Activated CD4-positive, alpha-beta memory T cell treated with anti-CD3 and anti-CD28 coated beads, Interleukin-2, amount 10 ng/mL, durations not matched to agents 7 days and 5 days (primary cell): ENCODE results near the gene IL10. TPM values are rescaled to one million over a fixed set of nuclear protein-coding genes. Genes with fewer than 3 reads are reported as not detected.

Source experiments
- CTCF ChIA-PET: fragments of 350-600 bp; sonication (Branson Sonifier 250); formaldehyde crosslinking; loops from one replicate; lab custom pipeline; 2021; ENCODE audit warnings: antibody characterized with exemption, inconsistent platforms; lab: Charles Lee
- POLR2A ChIA-PET: fragments of 350-600 bp; sonication (Branson Sonifier 250); formaldehyde crosslinking; loops from one replicate; lab custom pipeline; 2021; ENCODE audit warnings: antibody characterized with exemption; lab: Charles Lee
- DNase-seq: peaks from one replicate; pipeline ENCODE4 v3.0.0-alpha.2; 2020
- H3K27ac Mint-ChIP-seq: one replicate; pipeline ENCODE4 v1.8.0; 2021; ENCODE audit warnings: mild to moderate bottlenecking, mixed read lengths
- H3K27me3 Mint-ChIP-seq: one replicate; pipeline ENCODE4 v1.8.0; 2021; ENCODE audit warnings: mixed read lengths
- H3K36me3 Mint-ChIP-seq: one replicate; pipeline ENCODE4 v1.8.0; 2021; ENCODE audit warnings: low read depth, mixed read lengths
- H3K4me1 Mint-ChIP-seq: one replicate; pipeline ENCODE4 v1.8.0; 2021; ENCODE audit warnings: mixed read lengths
- H3K4me3 Mint-ChIP-seq: one replicate; pipeline ENCODE4 v1.8.0; 2021; ENCODE audit warnings: mild to moderate bottlenecking, mixed read lengths
- H3K9me3 Mint-ChIP-seq: one replicate; pipeline ENCODE4 v1.8.0; 2021; ENCODE audit warnings: mixed read lengths
- total RNA-seq, 2 experiments: library from RNA; stranded (reverse); gene quantifications; one replicate each; pipeline ENCODE4 v1.2.3, GENCODE V29; 2021

The IL10 gene
- total RNA-seq, 2 experiments from 2014 or later: 0.73 to 1.9 TPM

DNA sequence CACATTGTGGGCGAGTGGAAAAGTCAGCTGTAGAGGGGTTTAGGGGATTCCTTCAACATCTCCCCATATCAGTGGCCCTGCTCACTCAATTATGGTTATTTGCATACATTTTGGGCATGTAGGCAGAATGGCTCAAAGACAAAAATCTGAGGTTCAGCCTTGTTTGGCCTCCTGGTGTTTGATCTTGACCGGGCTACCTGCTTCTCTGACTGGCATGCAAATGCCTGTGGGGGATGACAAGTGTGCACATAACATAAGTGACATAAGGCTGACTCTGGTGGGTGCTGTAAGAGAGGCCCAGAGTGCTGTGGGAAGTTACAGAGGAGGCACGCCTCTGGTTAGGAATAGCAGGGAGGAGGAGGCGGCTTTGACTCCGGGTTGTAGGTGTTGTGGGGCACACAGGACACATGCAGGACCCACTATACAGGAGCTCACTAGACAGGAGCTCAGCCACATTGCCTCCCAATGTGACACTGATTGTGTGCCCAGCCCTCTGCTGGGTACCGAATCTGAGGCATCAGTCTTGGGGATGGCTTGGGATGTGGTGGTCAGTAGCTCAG, 31.1 kb downstream of the IL10 start:
- Mint-ChIP-seq H3K36me3 (peaks cover 18% of the 10 kb centered on the region), H3K27me3 (peaks cover 4% of the 10 kb centered on the region), H3K27ac (no peak overlapping the region), H3K4me3 (no peak overlapping the region), H3K9me3 (no peaks in the 10 kb centered on the region), H3K4me1 (peaks cover 91% of the 10 kb centered on the region)
- ChIA-PET POLR2A (interaction anchor here (0.7 to 1.0 kb wide), 3 partner anchors 15 to 68 kb away, joined by 3 to 4 read pairs (median 3); partner anchors contain the start of gene IL19), CTCF (interaction anchor here (0.7 to 5.2 kb wide), 8 partner anchors 11 to 171 kb away, joined by 3 to 33 read pairs (median 5); no protein-coding TSS in a partner anchor)
- no peak for DNase-seq

DNA sequence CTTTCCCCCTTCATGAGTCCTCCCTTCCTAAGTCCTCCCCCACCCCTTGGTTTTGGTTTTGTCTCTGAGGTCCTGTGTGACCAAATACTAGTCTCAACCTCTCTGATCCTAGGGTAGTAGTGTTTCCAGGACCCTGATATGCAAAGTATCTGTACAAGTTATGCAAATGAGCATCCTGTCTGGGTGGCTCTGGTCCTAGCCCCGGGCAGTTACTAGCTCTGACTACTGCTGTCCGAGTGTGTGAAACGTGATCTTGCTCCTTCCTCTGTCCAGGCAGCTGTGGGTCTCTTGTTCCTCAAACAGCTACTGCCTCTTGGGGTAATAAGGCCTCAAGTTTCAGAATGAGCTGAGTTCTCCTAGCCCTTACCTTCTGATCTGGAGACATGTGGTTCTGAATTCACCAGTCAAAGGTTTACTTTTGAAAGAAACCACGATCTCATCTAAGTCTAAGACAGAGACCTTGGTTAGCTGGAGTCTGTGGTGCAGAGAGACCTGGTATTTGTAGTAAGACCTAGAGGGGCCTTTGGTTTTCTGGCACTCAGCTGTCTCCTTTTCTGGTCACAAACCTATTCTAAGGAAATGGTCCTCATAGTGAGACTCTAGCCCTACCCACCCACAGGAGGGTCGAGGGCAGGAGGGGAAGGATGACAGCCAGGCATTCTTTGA, 32.8 kb downstream of the IL10 start:
- H3K4me1 Mint-ChIP-seq: peaks cover 95% of the 10 kb centered on the region
- no peaks in the 10 kb centered on the region for H3K9me3 Mint-ChIP-seq
- H3K4me3 Mint-ChIP-seq: no peak overlapping the region
- peaks cover 29% of the 10 kb centered on the region for H3K36me3 Mint-ChIP-seq
- H3K27ac Mint-ChIP-seq: peak overlapping the region; percentile 72
- peak; percentile 44 for DNase-seq
- CTCF ChIA-PET: interaction anchor here (0.8 to 5.2 kb wide), 12 partner anchors 27 to 179 kb away, joined by 3 to 33 read pairs (median 4); no protein-coding TSS in a partner anchor
- peaks cover 2% of the 10 kb centered on the region for H3K27me3 Mint-ChIP-seq
- POLR2A ChIA-PET: interaction anchor here (0.6 to 1.5 kb wide), 15 partner anchors 17 to 170 kb away, joined by 3 to 13 read pairs (median 4); partner anchors contain the start of gene IL19

DNA sequence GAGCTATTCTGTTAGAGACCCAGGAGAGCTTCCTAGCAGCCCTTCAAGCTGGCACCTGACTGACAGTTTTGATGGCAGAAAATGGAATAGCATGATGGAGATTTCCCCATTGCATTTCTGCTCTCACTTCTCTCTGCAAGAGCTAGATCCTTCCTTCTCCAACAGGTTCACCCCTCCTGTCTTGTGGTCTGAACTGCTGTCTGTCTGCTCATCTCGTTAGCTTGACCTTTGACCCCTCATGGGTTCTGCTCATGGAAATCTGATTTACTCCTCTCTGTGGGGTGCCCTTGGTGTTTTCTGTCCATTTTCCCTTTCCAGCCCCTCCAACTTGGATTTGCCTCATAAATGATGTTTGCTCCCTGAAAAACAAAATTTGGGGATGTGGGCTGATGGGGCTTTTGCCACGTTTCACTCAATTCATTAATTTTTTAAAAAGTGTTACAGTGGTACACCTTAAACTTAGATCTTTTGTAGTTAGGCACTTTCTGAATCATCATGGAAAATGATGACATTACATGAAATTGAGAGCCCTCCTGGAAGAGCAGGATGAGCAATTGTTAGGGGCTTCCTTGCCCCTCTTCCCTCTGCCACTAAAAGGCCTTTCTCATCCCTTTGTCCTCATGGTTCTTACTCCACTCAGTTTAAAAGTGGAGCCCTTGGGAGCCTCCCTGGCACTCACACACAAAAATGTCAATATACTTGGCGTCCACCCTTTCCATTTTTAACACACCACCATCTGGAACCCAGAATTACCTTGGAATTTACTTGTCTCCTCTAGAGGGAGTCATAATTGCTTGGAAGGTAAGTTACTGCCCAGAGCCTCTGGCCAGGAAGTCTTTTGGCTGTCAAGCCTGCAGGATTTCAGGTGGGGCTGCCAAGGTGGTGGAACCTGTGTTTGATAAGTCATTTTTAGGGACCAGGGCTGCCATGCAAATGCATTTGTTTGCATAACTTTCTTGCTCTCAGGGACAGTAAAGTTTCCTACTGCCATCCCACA, 33.6 kb downstream of the IL10 start:
- Mint-ChIP-seq H3K36me3 (peaks cover 32% of the 10 kb centered on the region), H3K27me3 (no peaks in the 10 kb centered on the region), H3K4me1 (peaks cover 95% of the 10 kb centered on the region), H3K9me3 (no peaks in the 10 kb centered on the region), H3K27ac (peak overlapping the region; percentile 72), H3K4me3 (no peak overlapping the region)
- ChIA-PET POLR2A (interaction anchor here (0.8 to 2.1 kb wide), 17 partner anchors 10 to 70 kb away, joined by 3 to 13 read pairs (median 4); partner anchors contain the start of genes IL10 and IL19), CTCF (interaction anchor here (0.8 to 11.1 kb wide), 15 partner anchors 12 to 243 kb away, joined by 3 to 276 read pairs (median 5); no protein-coding TSS in a partner anchor)
- DNase-seq: no peak

DNA sequence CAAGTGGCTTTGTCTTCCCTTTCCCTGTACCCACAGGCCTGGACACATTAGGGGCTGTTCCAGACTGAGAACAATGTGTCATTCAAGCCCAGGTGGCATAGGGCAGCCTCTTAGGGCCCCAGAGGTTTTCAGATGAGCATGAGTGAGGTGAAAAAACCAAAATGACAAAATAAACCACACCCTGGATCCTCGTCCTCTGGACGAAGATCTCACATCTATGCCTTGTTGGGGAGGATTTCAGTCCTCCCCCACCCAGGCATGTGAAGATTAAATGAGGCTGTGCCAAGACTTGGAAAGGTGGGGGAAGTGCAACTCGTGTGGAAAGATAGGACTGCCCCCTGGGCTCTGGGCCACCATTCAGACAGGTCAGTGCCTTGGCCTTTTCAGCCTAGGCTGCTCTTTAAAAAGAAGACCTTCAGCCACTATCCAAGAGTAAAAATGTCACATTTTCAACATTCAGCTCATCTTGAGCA, 34.5 kb downstream of the IL10 start:
- Mint-ChIP-seq H3K27ac (peak overlapping the region; percentile 72), H3K4me3 (peak overlapping the region; percentile 6), H3K9me3 (no peaks in the 10 kb centered on the region), H3K4me1 (peaks cover 87% of the 10 kb centered on the region), H3K27me3 (no peaks in the 10 kb centered on the region), H3K36me3 (peaks cover 39% of the 10 kb centered on the region)
- CTCF ChIA-PET: interaction anchor here (0.8 to 11.1 kb wide), 9 partner anchors 12 to 244 kb away, joined by 3 to 276 read pairs (median 5); no protein-coding TSS in a partner anchor
- POLR2A ChIA-PET: interaction anchor here (0.8 to 2.1 kb wide), 9 partner anchors 11 to 71 kb away, joined by 3 to 6 read pairs (median 3); partner anchors contain the start of gene IL10
- DNase-seq: peak; percentile 68

DNA sequence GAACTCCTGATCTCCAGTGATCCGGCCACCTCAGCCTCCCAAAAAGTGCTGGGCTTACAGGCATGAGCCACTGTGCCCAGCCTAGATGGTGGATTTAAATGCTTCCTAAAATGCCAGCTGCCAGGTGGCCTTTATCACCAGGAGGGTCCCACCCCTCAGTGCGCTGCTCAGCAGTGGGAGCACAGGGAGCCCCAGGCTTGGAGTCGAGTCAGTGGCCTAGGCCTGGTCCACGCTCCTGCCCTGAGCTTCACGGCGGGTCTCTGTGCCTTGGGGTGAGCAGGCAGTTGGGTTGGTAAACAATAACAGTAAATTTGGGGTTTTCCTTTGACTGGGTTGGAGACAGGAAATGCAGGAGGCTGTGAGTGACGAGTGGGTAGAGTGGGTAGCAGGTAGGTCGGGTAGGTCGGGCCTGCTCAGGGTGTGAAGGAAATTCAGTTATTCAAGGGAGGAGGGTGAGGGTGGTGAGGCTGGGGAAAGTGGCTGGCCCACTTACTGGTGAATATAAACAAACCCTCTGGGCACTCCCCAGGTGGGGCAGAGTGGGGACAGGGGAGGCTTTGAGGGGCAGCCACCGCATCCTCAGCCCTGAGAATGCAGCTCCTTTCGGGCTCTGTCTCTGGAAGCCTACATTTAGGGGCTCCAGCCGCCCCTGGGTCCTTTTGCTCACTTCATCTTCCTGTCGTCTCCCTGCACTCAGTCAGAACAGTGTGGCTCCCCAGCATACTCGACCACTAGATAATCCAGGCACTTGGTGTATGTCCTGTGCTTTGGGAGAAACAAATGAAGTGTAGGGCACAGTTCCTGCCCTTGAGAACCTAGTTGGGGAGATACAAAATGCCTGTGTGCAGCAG, 35.2 kb downstream of the IL10 start:
- Mint-ChIP-seq H3K36me3 (peaks cover 46% of the 10 kb centered on the region), H3K4me1 (peaks cover 82% of the 10 kb centered on the region), H3K27ac (peak overlapping the region; percentile 72), H3K27me3 (no peaks in the 10 kb centered on the region), H3K9me3 (no peaks in the 10 kb centered on the region), H3K4me3 (peak overlapping the region; percentile 6)
- ChIA-PET CTCF (interaction anchor here (0.6 to 11.1 kb wide), 14 partner anchors 11 to 763 kb away, joined by 3 to 276 read pairs (median 4); no protein-coding TSS in a partner anchor), POLR2A (interaction anchor here (0.8 to 4.2 kb wide), 14 partner anchors 10 to 175 kb away, joined by 3 to 30 read pairs (median 4); no protein-coding TSS in a partner anchor)
- DNase-seq: peak; percentile 63

DNA sequence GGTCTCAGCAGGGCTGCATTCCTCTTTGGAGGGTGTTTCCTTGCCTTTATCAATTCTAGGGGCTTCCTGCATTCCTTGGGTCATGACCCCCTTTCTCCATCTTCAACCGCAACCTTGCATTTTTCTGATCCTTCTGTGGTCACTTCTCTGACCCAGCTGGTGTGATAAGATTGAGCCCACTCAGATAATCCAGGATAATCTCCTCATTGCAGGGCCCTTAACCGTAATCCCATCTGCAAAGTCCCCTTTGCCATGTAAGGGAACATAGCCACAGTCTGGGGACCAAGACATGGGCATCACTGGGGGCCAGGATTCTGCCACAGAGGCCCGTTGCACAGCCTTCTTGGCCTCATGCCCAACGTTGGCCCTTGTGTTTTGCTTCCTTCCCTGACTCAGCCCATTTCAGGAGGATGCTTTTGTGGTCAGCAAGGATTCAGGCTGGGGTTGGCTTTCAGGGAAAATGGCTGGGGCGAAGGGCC, 36.7 kb downstream of the IL10 start:
- no peak for DNase-seq
- H3K27me3 Mint-ChIP-seq: no peaks in the 10 kb centered on the region
- no peak overlapping the region for H3K4me3 Mint-ChIP-seq
- no peak overlapping the region for H3K27ac Mint-ChIP-seq
- H3K4me1 Mint-ChIP-seq: peaks cover 72% of the 10 kb centered on the region
- H3K9me3 Mint-ChIP-seq: no peaks in the 10 kb centered on the region
- H3K36me3 Mint-ChIP-seq: peaks cover 56% of the 10 kb centered on the region
- ChIA-PET CTCF (interaction anchor here (1.0 to 11.1 kb wide), 26 partner anchors 9 to 244 kb away, joined by 3 to 276 read pairs (median 7); partner anchors contain the start of genes FCMR, IL10 and IL19), POLR2A (interaction anchor here (0.9 to 4.2 kb wide), 11 partner anchors 22 to 186 kb away, joined by 3 to 30 read pairs (median 6); partner anchors contain the start of gene FCMR)

DNA sequence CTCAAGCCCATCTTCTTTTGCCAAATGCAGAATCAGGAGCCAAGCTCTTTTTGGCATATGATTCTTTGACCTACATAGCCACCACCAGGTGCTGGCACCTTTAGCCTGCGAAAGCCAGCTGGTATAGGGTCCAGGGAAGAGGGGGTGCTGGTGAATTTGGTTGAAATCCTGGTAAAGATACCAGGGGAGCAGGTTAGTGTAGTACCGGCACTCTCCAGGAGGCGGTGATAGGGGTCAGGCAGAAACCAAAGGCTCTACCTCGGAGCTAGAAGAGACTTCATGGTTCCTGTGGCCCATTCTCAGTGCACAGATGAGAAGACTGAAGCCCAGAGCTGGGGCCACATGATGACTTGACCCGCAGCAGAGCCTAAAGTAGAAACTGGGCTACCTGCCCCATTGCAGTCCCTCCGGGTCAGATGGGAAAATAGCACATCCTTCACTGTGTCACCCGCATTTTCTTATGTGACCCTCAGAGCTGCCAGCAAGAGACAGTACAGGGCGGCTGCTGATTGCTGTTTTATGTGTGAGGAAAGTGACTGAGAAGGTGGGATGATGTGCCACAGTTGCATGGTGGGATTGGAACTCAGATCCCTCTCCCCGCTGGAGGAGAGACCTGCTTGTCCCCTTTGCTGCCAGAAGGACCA, 37.7 kb downstream of the IL10 start:
- H3K4me3 Mint-ChIP-seq: no peak overlapping the region

DNA sequence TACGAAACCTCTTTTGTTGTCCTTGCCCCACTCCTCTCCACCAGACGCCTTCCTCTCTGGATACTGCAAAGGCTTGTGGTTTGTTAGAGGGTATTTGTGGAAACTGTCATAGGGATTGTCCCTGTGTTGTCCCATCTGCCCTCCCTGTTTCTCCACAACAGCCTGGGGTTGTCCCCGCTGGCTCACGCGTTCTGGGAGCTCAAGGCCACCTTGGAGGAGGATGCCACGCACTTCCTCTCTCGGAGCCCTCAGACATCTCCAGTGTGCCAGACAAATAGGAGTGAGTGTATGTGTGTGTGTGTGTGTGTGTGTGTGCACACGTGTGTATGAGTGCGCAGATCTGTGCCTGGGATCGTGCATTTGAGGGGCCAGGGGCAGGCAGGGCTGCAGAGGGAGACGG, 39.3 kb downstream of the IL10 start:
- Mint-ChIP-seq H3K4me1 (peaks cover 67% of the 10 kb centered on the region), H3K27me3 (no peaks in the 10 kb centered on the region), H3K36me3 (peaks cover 59% of the 10 kb centered on the region), H3K27ac (peak overlapping the region; percentile 4), H3K9me3 (no peaks in the 10 kb centered on the region), H3K4me3 (no peak overlapping the region)
- no peak for DNase-seq
- ChIA-PET CTCF (interaction anchor here (1.6 to 11.1 kb wide), 7 partner anchors 10 to 180 kb away, joined by 4 to 276 read pairs (median 13); no protein-coding TSS in a partner anchor), POLR2A (interaction anchor here (4.2 kb wide), 1 partner anchor 71 kb away, joined by 30 read pairs; no protein-coding TSS in a partner anchor)

More for the DNA sequence above, 37.7 kb downstream of the IL10 start:
- Mint-ChIP-seq H3K27ac (peak overlapping the region; percentile 34), H3K4me1 (peaks cover 71% of the 10 kb centered on the region), H3K27me3 (no peaks in the 10 kb centered on the region), H3K9me3 (no peaks in the 10 kb centered on the region), H3K36me3 (peaks cover 62% of the 10 kb centered on the region)
- DNase-seq: peak; percentile 82
- ChIA-PET CTCF (interaction anchor here (0.6 to 11.1 kb wide), 48 partner anchors 9 to 486 kb away, joined by 3 to 276 read pairs (median 6); partner anchors contain the start of genes FCMR, IL10 and IL19), POLR2A (interaction anchor here (0.6 to 4.2 kb wide), 14 partner anchors 11 to 191 kb away, joined by 3 to 30 read pairs (median 6); partner anchors contain the start of genes FCMR and IL19)

DNA sequence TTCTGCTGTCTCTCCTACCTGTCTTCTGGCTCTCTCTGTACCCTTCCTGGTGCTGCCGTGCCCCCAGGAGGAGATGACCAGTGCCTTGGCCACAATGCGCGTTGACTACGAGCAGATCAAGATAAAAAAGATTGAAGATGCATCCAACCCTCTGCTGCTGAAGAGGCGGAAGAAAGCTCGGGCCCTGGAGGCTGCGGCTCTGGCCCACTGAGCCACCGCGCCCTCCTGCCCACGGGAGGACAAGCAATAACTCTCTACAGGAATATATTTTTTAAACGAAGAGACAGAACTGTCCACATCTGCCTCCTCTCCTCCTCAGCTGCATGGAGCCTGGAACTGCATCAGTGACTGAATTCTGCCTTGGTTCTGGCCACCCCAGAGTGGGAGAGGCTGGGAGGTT, 39.8 kb downstream of the IL10 start:
- no peak overlapping the region for H3K27ac Mint-ChIP-seq
- H3K27me3 Mint-ChIP-seq: no peaks in the 10 kb centered on the region
- CTCF ChIA-PET: interaction anchor here (1.6 to 11.1 kb wide), 4 partner anchors 10 to 180 kb away, joined by 4 to 276 read pairs (median 82); no protein-coding TSS in a partner anchor
- no peaks in the 10 kb centered on the region for H3K9me3 Mint-ChIP-seq
- POLR2A ChIA-PET: no interaction called here
- peaks cover 62% of the 10 kb centered on the region for H3K4me1 Mint-ChIP-seq
- peaks cover 57% of the 10 kb centered on the region for H3K36me3 Mint-ChIP-seq
- no peak for DNase-seq
- H3K4me3 Mint-ChIP-seq: no peak overlapping the region

DNA sequence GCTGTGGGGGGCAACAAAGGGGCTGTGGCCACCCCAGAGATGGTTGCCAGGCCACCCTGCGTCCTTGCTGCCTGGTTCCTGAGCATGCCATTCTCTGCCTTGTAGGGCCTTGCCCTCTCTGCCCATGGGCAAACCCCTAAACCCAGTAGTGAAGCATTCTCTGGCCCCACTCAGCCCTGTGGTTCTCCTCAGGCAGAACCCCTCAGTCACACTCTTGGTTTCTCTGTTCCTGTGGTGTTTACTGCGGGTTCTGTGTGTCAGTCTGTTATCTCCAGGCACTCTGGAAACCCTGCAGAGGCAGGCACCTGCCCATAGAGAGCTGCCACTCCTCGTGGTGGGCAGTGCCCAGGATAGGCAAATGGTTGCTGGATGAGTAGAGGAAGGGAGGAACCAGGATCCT, 42.8 kb downstream of the IL10 start:
- Mint-ChIP-seq H3K27ac (no peak overlapping the region), H3K9me3 (no peaks in the 10 kb centered on the region), H3K4me1 (peaks cover 56% of the 10 kb centered on the region), H3K4me3 (no peak overlapping the region), H3K27me3 (no peaks in the 10 kb centered on the region), H3K36me3 (peaks cover 43% of the 10 kb centered on the region)
- no peak for DNase-seq
- ChIA-PET POLR2A (interaction anchor here (1.2 kb wide), 1 partner anchor 20 kb away, joined by 3 read pairs; no protein-coding TSS in a partner anchor), CTCF (interaction anchor here (1.1 to 11.1 kb wide), 2 partner anchors 77 to 179 kb away, joined by 3 to 276 read pairs; no protein-coding TSS in a partner anchor)
